Measurements from ENCODE around the gene NPIPB2. TPM values are rescaled to one million over a fixed set of nuclear protein-coding genes. Genes with fewer than 3 reads are reported as not detected.
"Not testable (repeated sequence)": the region's sequence is repeated elsewhere in the genome, so short reads cannot be mapped to it uniquely, and the experiment has no call there.

The NPIPB2 gene
- total RNA-seq, 1 experiment from 2014 or later, result 10.3 TPM

- POLR2A ChIA-PET; BruUV-seq (replicated peaks); intact Hi-C loops (cut with micrococcal nuclease; ENCODE audit: unreplicated experiment); DNase-seq (ENCODE audit: low read depth, low spot score); H3K27ac ChIP-seq (ENCODE audit: low read length); H3K4me1 ChIP-seq (ENCODE audit: control insufficient read depth, insufficient read depth, low read length); H3K27me3 ChIP-seq (ENCODE audit: control insufficient read depth, insufficient read depth, low read length); ATAC-seq; H3K9me3 ChIP-seq (ENCODE audit: control insufficient read depth, insufficient read depth, low read depth, low read length); H3K4me3 ChIP-seq (ENCODE audit: low read depth in 2 of 2, low read length in 2 of 2); H3K36me3 ChIP-seq (ENCODE audit: control insufficient read depth, insufficient read depth, low read length); in situ Hi-C loops (cut with HindIII; ENCODE audit: low pct_unique_long_range_greater_than_20kb, low sequenced_read_pairs); CTCF ChIA-PET: not testable (repeated sequence)
These were observed 11.7 kb upstream of the NPIPB2 start for GRCh38 chr16:11953576-11953975.

DNA sequence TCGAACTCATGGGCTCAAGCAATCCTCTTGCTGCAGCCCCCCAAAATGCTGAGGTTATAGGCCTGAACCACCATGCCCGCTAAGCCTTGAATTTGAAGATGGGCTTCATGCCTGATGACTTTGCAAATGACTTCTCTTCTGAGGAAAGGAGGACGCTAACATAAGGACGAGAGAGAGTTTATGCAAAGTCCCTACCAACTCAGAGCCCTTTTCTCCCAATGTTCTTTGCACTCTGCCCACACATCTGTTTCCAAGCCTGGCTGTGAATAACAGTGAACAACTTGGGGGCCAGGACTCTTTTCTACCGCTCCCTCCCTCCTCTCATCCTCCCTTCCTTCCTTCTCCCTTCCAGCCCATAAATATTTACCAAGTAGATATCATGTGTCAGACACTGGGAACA is 8.5 kb upstream of the NPIPB2 start:
- CTCF ChIA-PET, result no interaction called here
- BruUV-seq (replicated peaks), result no TSS peak

More for the DNA sequence above, 8.5 kb upstream of the NPIPB2 start:
- Histone ChIP-seq H3K9me3 (ENCODE audit: control insufficient read depth, insufficient read depth, low read depth, low read length) (no peaks in the 10 kb centered on the region), H3K27ac (ENCODE audit: low read length) (no peak overlapping the region), H3K36me3 (ENCODE audit: control insufficient read depth, insufficient read depth, low read length) (no peaks in the 10 kb centered on the region), H3K4me3 (ENCODE audit: low read depth in 2 of 2, low read length in 2 of 2) (no peak overlapping the region), H3K4me1 (ENCODE audit: control insufficient read depth, insufficient read depth, low read length) (0 out of 2 replicates have a peak, but pooled peaks cover 3% of the 10 kb centered on the region), H3K27me3 (ENCODE audit: control insufficient read depth, insufficient read depth, low read length) (no peaks in the 10 kb centered on the region)
- TF ChIP-seq SIN3A (IDR thresholded peaks at IDR 0.05; ENCODE audit: borderline replicate concordance, insufficient read depth, low read depth, low read length) (no peak), POLR2AphosphoS5 (IDR thresholded peaks at IDR 0.05; ENCODE audit: low read depth, low read length) (no peak), CTCF (IDR thresholded peaks at IDR 0.05) (no peak), REST (IDR thresholded peaks at IDR 0.05; ENCODE audit: insufficient read depth in 1 of 2, low read depth in 2 of 2, low read length in 1 of 2) (no peak)
- ATAC-seq (no peak), DNase-seq (ENCODE audit: low read depth, low spot score) (no peak)
- POLR2A ChIA-PET, result no interaction called here
- intact Hi-C loops (cut with micrococcal nuclease; ENCODE audit: unreplicated experiment), result no loop called here
- in situ Hi-C loops (cut with HindIII; ENCODE audit: low pct_unique_long_range_greater_than_20kb, low sequenced_read_pairs), result no loop called here

Data from Panc1 (cell line).